Spleen (tissue), 7 donors: ENCODE measurements around the gene THAP7.

Source experiments
- POLR2A ChIP-seq, 3 donors: fragments of 450-650 bp; IDR thresholded peaks; one replicate each; pipeline ENCODE4 v1.5.1; 2017; ENCODE audit warnings: antibody characterized with exemption in 3 of 3, mild to moderate bottlenecking in 1 of 3
- TF ChIP-seq, protein P1 (sequence below), 11 experiments: fragments of 200-600 bp in 7 of 11; fragments of 450-650 bp in 4 of 11; sonication (generic) in 4 of 11; IDR thresholded peaks in 8 of 11; conservative IDR thresholded peaks in 3 of 11; 1 replicate in 7 of 11; 2 replicates in 4 of 11; pipeline versions ENCODE4 v1.4.0 to v1.8.0; 2016 to 2021; ENCODE audit warnings: antibody characterized with exemption in 11 of 11, inconsistent platforms in 4 of 11, mild to moderate bottlenecking in 1 of 11
- donor health status: DM: no; HTN: no; CAD: no; lungs with moderate emphysema.
- donor health status: DM: no; HTN: no; CAD: no.
- donor health status: DM: no; HTN: no; CAD: no.

DNA sequence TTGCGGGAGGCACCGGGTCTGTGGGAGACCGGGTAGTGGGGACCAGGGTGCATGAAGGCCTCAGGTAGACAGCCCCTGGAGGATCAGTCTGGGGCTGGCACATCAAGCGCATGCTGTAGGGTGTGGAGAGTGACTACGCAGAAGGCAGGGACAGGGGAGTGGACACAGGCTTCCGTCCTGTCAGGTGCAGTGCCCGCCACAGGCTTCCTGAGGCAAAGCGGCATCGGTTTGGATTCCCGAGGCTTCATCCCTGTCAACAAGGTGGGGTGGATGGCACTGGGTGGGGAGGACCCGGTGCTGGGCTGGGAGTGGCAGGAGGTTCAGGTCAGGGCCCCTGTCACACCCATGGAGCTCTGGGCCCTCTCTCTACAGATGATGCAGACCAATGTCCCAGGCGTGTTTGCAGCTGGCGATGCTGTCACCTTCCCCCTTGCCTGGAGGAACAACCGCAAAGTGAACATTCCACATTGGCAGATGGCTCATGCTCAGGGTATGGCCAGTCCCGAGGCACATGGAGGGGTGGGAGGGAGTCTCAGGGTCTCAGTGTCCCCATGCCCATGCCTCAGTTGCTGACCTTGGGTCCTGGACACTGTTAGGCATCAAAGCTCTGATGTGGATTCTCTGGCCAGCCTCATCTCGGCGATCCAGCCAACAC, 24.3 kb downstream of the THAP7 start:
- TF ChIP-seq POLR2A (IDR thresholded peaks at IDR 0.05) = no peak
- TF ChIP-seq, protein P1, sequence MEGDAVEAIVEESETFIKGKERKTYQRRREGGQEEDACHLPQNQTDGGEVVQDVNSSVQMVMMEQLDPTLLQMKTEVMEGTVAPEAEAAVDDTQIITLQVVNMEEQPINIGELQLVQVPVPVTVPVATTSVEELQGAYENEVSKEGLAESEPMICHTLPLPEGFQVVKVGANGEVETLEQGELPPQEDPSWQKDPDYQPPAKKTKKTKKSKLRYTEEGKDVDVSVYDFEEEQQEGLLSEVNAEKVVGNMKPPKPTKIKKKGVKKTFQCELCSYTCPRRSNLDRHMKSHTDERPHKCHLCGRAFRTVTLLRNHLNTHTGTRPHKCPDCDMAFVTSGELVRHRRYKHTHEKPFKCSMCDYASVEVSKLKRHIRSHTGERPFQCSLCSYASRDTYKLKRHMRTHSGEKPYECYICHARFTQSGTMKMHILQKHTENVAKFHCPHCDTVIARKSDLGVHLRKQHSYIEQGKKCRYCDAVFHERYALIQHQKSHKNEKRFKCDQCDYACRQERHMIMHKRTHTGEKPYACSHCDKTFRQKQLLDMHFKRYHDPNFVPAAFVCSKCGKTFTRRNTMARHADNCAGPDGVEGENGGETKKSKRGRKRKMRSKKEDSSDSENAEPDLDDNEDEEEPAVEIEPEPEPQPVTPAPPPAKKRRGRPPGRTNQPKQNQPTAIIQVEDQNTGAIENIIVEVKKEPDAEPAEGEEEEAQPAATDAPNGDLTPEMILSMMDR (IDR thresholded peaks at IDR 0.05 in 8 of 11, conservative IDR thresholded peaks at IDR 0.05 in 3 of 11) = no peak
